Fibroblast of skin of abdomen (primary cell): ENCODE data around the gene AFDN.

ENCODE experiments used
- DNase-seq: peaks from one replicate; pipeline ENCODE4 v3.0.0-alpha.2; 2013

The AFDN gene

DNA sequence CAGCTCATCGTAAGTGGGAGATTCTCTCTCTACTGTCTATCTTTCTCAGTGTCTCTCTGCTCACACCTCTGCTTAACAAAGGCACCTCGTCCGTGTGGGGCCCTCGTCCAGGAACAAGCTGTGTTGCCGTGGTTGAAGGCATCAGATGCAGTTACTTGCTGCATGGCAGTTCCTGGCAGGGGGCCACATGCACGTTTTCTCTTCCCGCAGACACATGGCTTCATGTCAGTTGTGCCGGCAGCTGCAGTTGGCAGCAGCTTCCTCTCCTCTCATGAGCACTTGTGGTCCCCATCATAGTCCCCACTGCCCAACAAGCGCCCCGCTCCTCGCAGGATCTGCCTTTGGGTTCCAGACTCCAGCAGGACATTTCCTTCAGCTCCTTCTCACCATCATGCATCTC, 7.1 kb upstream of the AFDN start:
- DNase-seq = no peak

DNA sequence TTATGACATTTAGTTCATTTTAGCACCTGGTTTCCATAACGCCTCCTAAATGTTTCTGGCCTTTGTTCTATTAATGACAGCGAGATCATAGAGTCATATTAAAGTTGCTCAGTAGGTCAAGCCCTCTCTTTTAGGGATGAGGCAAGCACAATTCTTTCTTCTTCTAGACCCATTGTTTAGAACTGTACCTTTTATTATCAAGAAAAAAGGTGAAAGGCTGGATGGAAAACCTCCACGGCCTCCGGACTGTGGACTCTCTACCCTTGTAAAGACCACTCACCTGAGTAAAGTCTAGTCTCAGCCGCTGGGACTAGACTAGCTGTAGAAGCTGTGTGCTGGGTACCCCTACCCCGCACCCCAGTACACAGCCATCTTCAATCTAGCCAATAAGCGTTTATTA, 6.0 kb upstream of the AFDN start:
- DNase-seq = no peak

- DNase-seq = peak; percentile 80
Observed at GRCh38 chr6:167824591-167825331, 1.9 kb upstream of the AFDN start.

- DNase-seq = peak; percentile 29
Observed at GRCh38 chr6:167825332-167826229, 1.1 kb upstream of the AFDN start.

DNA sequence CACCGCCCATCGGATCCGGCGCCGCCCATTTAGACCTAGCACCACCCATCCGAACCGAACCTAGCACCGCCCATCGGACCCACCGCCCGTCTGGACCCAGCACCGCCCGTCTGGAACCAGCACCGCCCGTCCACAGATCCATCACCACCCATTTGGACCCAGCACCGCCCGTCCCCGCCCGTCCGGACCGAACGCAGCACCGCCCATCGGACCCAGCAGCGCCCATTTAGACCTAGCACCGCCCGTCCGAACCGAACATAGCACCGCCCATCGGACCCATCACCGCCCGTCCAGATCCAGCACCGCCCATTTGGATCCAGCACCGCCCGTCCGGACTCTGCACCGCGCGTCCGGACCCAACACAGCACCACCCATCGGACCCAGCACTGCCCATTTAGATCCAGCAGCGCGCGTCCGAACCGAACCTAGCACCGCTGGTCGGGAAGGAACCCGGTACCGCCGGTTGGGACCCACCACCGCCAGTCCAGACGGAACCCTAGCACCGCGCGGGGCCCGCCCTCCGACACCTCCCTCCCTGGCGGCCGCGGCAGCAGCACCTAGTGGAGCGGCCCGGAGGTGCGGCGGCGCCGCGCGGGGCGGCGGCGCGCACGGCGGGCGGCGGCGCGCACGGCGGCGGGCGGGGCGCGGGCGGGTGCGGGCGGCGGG, 348 bp upstream of the AFDN start:
- DNase-seq = peak; percentile 65

- DNase-seq = peak; percentile 10
Observed at GRCh38 chr6:167827583-167828324, 1.0 kb downstream of the AFDN start.

DNA sequence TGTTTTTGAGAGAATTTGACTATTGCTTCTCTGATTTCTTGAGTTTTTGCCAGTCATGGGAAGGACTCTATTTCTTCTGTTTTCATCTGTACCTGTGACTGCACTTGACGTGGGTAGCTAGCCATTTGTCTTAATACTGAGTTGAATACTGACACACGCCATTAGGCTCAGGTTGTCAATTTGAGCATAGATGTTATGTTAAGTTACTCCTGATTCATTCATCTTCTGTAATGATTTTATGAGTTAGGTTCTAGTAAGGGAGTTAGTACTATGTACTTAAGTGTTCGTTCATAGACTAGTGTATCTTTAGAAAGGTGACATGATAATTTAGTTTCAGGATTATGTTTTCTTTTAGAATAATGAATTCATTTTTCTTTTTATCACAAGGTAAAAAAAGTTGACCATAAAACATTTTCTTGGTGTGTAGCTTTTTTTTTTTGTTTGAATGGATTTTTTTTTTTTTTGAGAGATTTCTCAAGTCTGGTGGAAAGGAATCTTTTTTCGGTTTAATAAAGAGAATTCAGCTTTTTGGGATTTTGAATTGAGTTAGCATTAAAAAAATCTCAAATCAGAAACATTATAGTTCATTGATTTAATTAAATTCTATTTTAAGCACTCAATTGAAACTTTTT, 1.7 kb downstream of the AFDN start:
- DNase-seq = no peak

- DNase-seq = no peak
Observed at GRCh38 chr6:167829513-167829912, 2.8 kb downstream of the AFDN start.

GRCh38 chr6:167831281-167831828, 4.6 kb downstream of the AFDN start:
- no peak for DNase-seq

DNA sequence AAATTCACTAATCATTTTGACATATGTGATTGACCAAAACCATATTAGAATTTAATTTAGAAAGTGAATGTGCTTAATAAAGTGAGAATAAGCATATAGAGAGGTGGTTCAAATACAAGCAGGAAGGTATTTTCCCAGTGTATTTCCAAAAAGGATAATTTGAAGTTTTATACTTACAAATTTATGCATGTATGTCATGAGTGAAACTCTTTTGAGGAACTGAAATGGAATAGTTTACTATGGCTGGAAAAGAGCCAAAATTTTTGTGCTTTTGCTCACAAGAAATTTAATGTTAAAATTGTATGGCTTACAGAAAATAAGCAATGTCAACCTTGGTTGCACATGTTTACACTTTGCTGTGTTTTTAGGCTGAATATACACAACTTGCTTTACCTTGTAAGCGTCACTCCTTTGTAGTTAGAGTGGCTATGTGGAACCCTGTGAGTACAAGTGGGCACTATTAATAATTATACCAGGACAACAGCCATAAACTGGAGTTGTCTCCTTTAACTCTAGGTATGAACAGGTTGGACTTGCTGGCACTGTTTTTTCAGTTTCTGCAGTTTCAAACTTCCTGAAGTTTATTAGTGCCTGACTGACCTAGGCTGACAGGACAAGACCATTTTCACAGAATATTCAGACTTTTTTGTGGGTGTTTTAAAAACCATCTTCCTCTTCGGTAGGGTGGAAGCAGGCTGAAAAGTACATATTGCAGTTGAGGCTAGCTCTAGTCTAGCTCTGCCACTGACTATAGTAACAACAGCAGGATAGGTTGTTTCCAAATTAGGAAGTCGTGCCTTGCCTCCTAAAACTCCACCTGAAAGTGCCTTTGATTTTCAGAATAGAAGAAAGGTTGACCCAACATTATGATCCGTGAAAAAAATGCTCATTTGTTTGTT, 6.0 kb downstream of the AFDN start:
- no peak for DNase-seq

- DNase-seq = no peak
Observed at GRCh38 chr6:167833396-167833763, 6.7 kb downstream of the AFDN start.

- DNase-seq = no peak
Observed at GRCh38 chr6:167835260-167835659, 8.5 kb downstream of the AFDN start.

DNA sequence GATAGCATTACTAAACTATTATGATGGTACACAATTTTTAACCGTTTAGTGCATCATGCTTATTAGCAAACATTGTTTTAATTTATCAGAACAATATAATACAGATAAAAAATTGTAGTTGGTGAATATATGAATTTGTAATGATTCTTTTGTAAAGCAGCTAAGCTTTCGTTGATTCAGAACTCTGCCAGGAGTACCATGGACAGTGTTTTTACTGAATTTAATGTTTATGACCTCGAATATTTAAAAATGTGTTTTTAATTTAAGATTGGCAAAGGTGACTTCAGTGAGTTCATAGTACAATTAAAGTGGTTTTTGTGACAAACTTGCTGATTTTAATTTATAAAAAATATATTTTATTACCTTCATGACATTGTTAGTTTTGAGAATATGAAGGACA, 10.0 kb downstream of the AFDN start:
- no peak for DNase-seq

DNA sequence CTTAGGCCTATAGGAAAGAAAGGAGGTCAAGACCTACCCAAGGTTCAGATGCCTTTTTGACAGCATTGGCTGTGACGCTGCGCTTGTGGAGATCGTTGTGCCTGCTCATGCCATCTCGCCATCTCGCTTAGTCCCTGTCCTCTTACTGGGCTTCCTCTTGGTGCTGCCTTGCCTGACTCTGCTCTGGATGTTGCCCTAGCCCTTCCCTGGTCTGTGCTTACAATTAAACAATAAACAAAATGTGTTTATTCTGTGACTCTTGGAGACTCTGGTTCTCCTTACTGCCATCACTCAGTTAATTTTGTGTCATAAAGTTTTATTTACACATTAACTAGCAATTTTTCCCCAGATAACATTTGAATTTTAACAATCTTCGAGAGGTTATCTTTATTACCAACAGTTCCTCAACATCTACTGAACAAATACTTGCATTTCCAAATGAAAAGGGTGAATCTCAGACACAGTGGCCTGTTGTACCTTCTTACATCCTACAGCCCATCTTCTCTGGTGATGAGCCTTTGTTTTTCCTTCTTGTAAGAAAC, 11.6 kb downstream of the AFDN start:
- no peak for DNase-seq

- no peak for DNase-seq
Observed at GRCh38 chr6:167839343-167839742, 12.6 kb downstream of the AFDN start.

DNA sequence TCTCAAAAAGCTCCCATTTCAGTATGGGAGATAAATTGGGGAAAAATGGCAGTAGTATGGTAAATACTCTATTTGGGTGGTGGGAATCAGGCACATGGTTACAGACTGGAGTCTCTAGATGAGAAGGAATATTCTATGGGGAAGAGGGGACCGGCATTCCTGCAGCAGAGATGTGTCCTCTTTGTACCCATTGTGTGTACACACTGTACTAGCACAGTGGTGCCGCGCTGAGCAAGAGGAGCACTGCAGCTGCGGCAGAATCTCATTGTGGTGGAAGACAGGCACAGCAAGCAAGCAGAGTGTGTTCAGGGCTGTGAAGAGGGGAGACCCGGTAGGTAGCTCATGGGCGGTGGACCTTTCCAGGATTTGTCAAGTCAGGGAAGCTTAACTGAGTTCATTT, 13.0 kb downstream of the AFDN start:
- DNase-seq = no peak

- no peak for DNase-seq
Observed at GRCh38 chr6:167840160-167840525, 13.4 kb downstream of the AFDN start.

- DNase-seq = no peak
Observed at GRCh38 chr6:167840526-167841179, 13.9 kb downstream of the AFDN start.

- DNase-seq = no peak
Observed at GRCh38 chr6:167841981-167842380, 15.3 kb downstream of the AFDN start.

DNA sequence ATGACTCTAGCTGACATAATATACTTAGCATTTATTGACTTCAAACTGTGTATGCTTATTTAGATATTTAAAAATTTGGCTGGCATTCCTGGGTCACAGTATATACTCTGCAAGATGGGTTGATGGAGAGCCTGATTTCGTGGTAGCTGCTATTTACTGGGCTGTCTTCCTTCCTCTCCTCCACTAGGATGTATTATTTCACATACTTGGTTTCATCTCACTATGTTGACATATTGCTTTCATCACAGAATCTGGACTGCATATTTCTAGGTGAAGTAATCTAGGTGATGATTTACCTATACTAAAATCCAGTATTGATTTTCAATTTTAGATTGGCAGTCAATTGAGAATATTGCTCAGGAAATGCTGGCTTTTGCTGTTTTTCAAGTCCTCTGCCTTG, 15.7 kb downstream of the AFDN start:
- DNase-seq = no peak
